ENCODE results near the gene ATG10.

ATG10 gene

GRCh38 chr5:82274343-82275211 lies 302.8 kb downstream of the ATG10 start:
- peaks cover 52% of the 10 kb centered on the region for H3K36me3 Mint-ChIP-seq (ENCODE audit: low read depth)
- H3K4me3 Mint-ChIP-seq: no peak overlapping the region
- H3K4me1 Mint-ChIP-seq (ENCODE audit: low read depth): peaks cover 15% of the 10 kb centered on the region
- H3K27ac Mint-ChIP-seq: no peak overlapping the region
- DNase-seq (ENCODE audit: low spot score): no peak
- H3K9me3 Mint-ChIP-seq: no peaks in the 10 kb centered on the region
- no peaks in the 10 kb centered on the region for H3K27me3 Mint-ChIP-seq (ENCODE audit: low read depth)

GRCh38 chr5:82275216-82275664 lies 303.4 kb downstream of the ATG10 start:
- peaks cover 22% of the 10 kb centered on the region for H3K4me1 Mint-ChIP-seq (ENCODE audit: low read depth)
- H3K27me3 Mint-ChIP-seq (ENCODE audit: low read depth): no peaks in the 10 kb centered on the region
- peaks cover 48% of the 10 kb centered on the region for H3K36me3 Mint-ChIP-seq (ENCODE audit: low read depth)
- H3K9me3 Mint-ChIP-seq: no peaks in the 10 kb centered on the region
- DNase-seq (ENCODE audit: low spot score): no peak
- no peak overlapping the region for H3K27ac Mint-ChIP-seq
- H3K4me3 Mint-ChIP-seq: no peak overlapping the region

- Mint-ChIP-seq H3K9me3 (no peaks in the 10 kb centered on the region), H3K4me3 (peak overlapping the region; percentile 85), H3K4me1 (ENCODE audit: low read depth) (peaks cover 31% of the 10 kb centered on the region)
These were observed 305.2 kb downstream of the ATG10 start for GRCh38 chr5:82276800-82277612.

GRCh38 chr5:82277613-82277986 lies 305.8 kb downstream of the ATG10 start:
- peaks cover 28% of the 10 kb centered on the region for H3K4me1 Mint-ChIP-seq (ENCODE audit: low read depth)

More at GRCh38 chr5:82276800-82277612, 305.2 kb downstream of the ATG10 start:
- H3K36me3 Mint-ChIP-seq (ENCODE audit: low read depth): peaks cover 48% of the 10 kb centered on the region
- no peak for DNase-seq (ENCODE audit: low spot score)
- H3K27ac Mint-ChIP-seq: peak overlapping the region; percentile 93
- H3K27me3 Mint-ChIP-seq (ENCODE audit: low read depth): no peaks in the 10 kb centered on the region

GRCh38 chr5:82277987-82278710 lies 306.3 kb downstream of the ATG10 start, which contains the start of gene RPS23:
Gene RPS23, minus strand, starts transcription at chr5:82278354. Its CDS starts 31 bp downstream, at chr5:82278323.
- no peaks in the 10 kb centered on the region for H3K9me3 Mint-ChIP-seq
- H3K27me3 Mint-ChIP-seq (ENCODE audit: low read depth): no peaks in the 10 kb centered on the region
- peak within 1 kb of the TSS; percentile 85 for H3K4me3 Mint-ChIP-seq
- peak within 1 kb of the TSS; percentile 93 for H3K27ac Mint-ChIP-seq
- peaks cover 43% of the 10 kb centered on the region for H3K36me3 Mint-ChIP-seq (ENCODE audit: low read depth)
- peak; percentile 86 for DNase-seq (ENCODE audit: low spot score)
- H3K4me1 Mint-ChIP-seq (ENCODE audit: low read depth): peaks cover 28% of the 10 kb centered on the region

More at GRCh38 chr5:82277613-82277986, 305.8 kb downstream of the ATG10 start:
- H3K4me3 Mint-ChIP-seq: peak overlapping the region; percentile 85
- no peak for DNase-seq (ENCODE audit: low spot score)
- H3K36me3 Mint-ChIP-seq (ENCODE audit: low read depth): peaks cover 43% of the 10 kb centered on the region
- H3K27ac Mint-ChIP-seq: peak overlapping the region; percentile 93
- no peaks in the 10 kb centered on the region for H3K9me3 Mint-ChIP-seq
- H3K27me3 Mint-ChIP-seq (ENCODE audit: low read depth): no peaks in the 10 kb centered on the region

- no peak for DNase-seq (ENCODE audit: low spot score)
- Mint-ChIP-seq H3K36me3 (ENCODE audit: low read depth) (peaks cover 40% of the 10 kb centered on the region), H3K4me3 (peak overlapping the region; percentile 85), H3K9me3 (no peaks in the 10 kb centered on the region), H3K27me3 (ENCODE audit: low read depth) (no peaks in the 10 kb centered on the region), H3K27ac (peak overlapping the region; percentile 93), H3K4me1 (ENCODE audit: low read depth) (peaks cover 28% of the 10 kb centered on the region)
These were observed 307.0 kb downstream of the ATG10 start for GRCh38 chr5:82278711-82279370.

- no peak for DNase-seq (ENCODE audit: low spot score)
- no peak overlapping the region for H3K4me3 Mint-ChIP-seq
- no peaks in the 10 kb centered on the region for H3K36me3 Mint-ChIP-seq (ENCODE audit: low read depth)
- no peaks in the 10 kb centered on the region for H3K9me3 Mint-ChIP-seq
- H3K4me1 Mint-ChIP-seq (ENCODE audit: low read depth): peaks cover 19% of the 10 kb centered on the region
- H3K27ac Mint-ChIP-seq: no peak overlapping the region
- no peaks in the 10 kb centered on the region for H3K27me3 Mint-ChIP-seq (ENCODE audit: low read depth)
These were observed 312.1 kb downstream of the ATG10 start for GRCh38 chr5:82283893-82284292.

- no peak overlapping the region for H3K4me3 Mint-ChIP-seq
- no peaks in the 10 kb centered on the region for H3K27me3 Mint-ChIP-seq (ENCODE audit: low read depth)
- peaks cover 12% of the 10 kb centered on the region for H3K4me1 Mint-ChIP-seq (ENCODE audit: low read depth)
- no peak for DNase-seq (ENCODE audit: low spot score)
- no peaks in the 10 kb centered on the region for H3K9me3 Mint-ChIP-seq
- no peaks in the 10 kb centered on the region for H3K36me3 Mint-ChIP-seq (ENCODE audit: low read depth)
- no peak overlapping the region for H3K27ac Mint-ChIP-seq
These were observed 313.4 kb downstream of the ATG10 start for GRCh38 chr5:82285206-82285605.

GRCh38 chr5:82287625-82288024 lies 315.8 kb downstream of the ATG10 start:
- H3K4me3 Mint-ChIP-seq: no peak overlapping the region
- H3K9me3 Mint-ChIP-seq: no peaks in the 10 kb centered on the region
- H3K27me3 Mint-ChIP-seq (ENCODE audit: low read depth): no peaks in the 10 kb centered on the region
- H3K27ac Mint-ChIP-seq: no peak overlapping the region
- peaks cover 3% of the 10 kb centered on the region for H3K4me1 Mint-ChIP-seq (ENCODE audit: low read depth)
- no peaks in the 10 kb centered on the region for H3K36me3 Mint-ChIP-seq (ENCODE audit: low read depth)
- no peak for DNase-seq (ENCODE audit: low spot score)

GRCh38 chr5:82290005-82290404 lies 318.2 kb downstream of the ATG10 start:
- no peaks in the 10 kb centered on the region for H3K9me3 Mint-ChIP-seq
- no peak for DNase-seq (ENCODE audit: low spot score)
- H3K36me3 Mint-ChIP-seq (ENCODE audit: low read depth): no peaks in the 10 kb centered on the region
- H3K4me3 Mint-ChIP-seq: no peak overlapping the region
- peaks cover 3% of the 10 kb centered on the region for H3K4me1 Mint-ChIP-seq (ENCODE audit: low read depth)
- no peaks in the 10 kb centered on the region for H3K27me3 Mint-ChIP-seq (ENCODE audit: low read depth)
- H3K27ac Mint-ChIP-seq: no peak overlapping the region

- H3K4me3 Mint-ChIP-seq: no peak overlapping the region
- H3K4me1 Mint-ChIP-seq (ENCODE audit: low read depth): peaks cover 3% of the 10 kb centered on the region
- no peaks in the 10 kb centered on the region for H3K27me3 Mint-ChIP-seq (ENCODE audit: low read depth)
- H3K36me3 Mint-ChIP-seq (ENCODE audit: low read depth): no peaks in the 10 kb centered on the region
- no peak for DNase-seq (ENCODE audit: low spot score)
- no peak overlapping the region for H3K27ac Mint-ChIP-seq
- no peaks in the 10 kb centered on the region for H3K9me3 Mint-ChIP-seq
These were observed 319.1 kb downstream of the ATG10 start for GRCh38 chr5:82290908-82291307.

- H3K36me3 Mint-ChIP-seq (ENCODE audit: low read depth): no peaks in the 10 kb centered on the region
- no peak overlapping the region for H3K27ac Mint-ChIP-seq
- no peaks in the 10 kb centered on the region for H3K9me3 Mint-ChIP-seq
- no peaks in the 10 kb centered on the region for H3K27me3 Mint-ChIP-seq (ENCODE audit: low read depth)
- DNase-seq (ENCODE audit: low spot score): no peak
- no peak overlapping the region for H3K4me3 Mint-ChIP-seq
- peaks cover 3% of the 10 kb centered on the region for H3K4me1 Mint-ChIP-seq (ENCODE audit: low read depth)
These were observed 319.6 kb downstream of the ATG10 start for GRCh38 chr5:82291420-82291819.

- H3K9me3 Mint-ChIP-seq: no peaks in the 10 kb centered on the region
- H3K4me1 Mint-ChIP-seq (ENCODE audit: low read depth): peaks cover 2% of the 10 kb centered on the region
- DNase-seq (ENCODE audit: low spot score): no peak
- H3K36me3 Mint-ChIP-seq (ENCODE audit: low read depth): no peaks in the 10 kb centered on the region
- H3K4me3 Mint-ChIP-seq: no peak overlapping the region
- H3K27me3 Mint-ChIP-seq (ENCODE audit: low read depth): no peaks in the 10 kb centered on the region
- no peak overlapping the region for H3K27ac Mint-ChIP-seq
These were observed 323.3 kb downstream of the ATG10 start for GRCh38 chr5:82295144-82295543.
